GM12872 (cell line): Measurements from ENCODE around the gene MAN2C1.

ENCODE experiments used
- CTCF ChIP-seq: IDR thresholded peaks from 3 replicates; pipeline ENCODE4 v1.5.1; 2011; ENCODE audit warnings: low read depth, mild to moderate bottlenecking, low read length, moderate library complexity; ENCODE audit not compliant: insufficient read depth

The MAN2C1 gene

GRCh38 chr15:75380773-75381172 lies 12.4 kb upstream of the MAN2C1 start:
- no peak for TF ChIP-seq CTCF

DNA sequence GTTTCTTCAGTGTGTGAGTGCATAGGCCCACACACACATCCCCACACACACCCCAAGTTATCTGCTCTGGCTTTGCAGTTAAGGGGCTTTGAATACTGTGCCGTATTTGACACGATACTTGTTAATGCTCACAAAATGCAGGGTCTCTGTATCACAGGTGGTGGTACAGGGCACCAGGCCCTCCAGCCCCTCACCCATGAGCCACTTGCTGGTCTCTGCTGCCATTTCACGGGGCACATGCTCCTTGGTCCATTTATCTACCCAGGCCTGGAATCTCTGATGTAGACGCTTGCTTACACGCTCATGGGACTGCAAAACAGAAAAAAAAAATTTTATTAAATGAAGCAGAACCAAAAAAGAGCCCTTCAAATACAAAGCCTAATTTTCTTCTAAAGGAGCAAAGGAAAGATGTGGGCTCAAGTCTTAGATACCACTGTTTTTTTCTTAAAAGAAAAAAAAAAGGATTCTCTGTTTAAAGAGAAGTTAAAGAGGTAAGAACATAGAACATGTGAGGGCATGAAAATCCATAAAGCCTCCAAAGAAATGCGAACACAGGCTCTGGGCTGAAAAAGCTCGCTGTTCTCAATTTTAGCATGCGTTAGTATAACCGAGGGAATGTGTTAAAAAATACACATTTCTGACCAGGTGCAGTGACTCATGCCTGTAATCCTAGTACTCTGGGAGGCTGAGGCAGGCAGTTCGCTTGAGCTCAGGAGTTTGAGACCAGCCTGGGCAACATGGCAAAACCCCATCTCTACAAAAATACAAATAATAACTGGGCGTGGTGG lies 3.7 kb upstream of the MAN2C1 start:
- no peak for TF ChIP-seq CTCF

DNA sequence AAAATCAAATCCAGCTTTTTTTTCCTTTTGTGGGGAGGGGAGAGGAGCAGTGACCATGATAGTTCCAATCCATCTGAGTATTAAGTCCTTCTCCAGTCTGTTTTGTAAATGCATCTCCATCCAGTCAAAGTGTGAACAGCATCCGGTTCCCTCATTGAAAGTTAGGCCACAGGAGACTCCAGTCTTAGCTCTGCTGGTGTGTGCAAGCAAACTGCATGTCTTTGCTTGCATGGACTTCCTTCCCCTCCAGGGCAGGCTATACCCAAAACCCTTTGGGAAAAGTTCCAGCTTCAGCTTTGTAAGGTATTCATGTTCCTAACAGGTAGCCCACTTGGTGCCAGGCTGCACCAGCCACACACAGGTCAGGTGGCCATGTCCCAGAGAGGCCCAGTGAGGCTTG lies 3.1 kb upstream of the MAN2C1 start:
- no peak for TF ChIP-seq CTCF

DNA sequence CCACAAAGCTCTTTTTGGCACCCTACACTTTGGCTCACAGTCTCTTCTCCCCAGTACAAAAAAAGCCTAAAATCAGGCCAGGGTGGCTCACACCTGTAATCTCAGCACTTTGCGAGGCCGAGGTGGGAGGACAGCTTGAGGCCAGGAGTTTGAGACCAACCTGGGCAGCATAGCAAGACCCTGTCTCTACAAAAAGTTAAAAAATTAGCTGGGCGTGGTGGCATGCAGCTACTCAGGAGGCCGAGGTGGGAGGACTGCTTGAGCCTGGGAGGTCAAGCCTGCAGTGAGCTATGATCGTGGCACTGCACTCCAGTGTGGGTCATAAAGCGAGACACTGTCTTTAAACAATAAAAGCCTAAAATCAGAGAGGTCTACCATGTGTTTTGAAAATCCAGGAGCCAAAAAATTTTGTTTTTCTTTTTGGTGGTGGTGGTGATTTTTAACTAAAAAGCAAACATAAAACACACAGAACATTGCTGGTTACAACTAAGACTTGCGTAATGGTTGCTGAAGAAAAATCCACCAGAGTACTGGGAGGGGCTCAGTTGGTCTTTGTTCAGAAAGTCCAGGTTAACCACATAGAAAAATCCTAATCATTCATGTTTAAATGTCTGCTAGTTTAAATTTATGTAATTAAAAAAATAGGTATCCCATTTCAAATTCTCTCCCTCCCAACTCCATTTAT lies 1.6 kb upstream of the MAN2C1 start:
- no peak for TF ChIP-seq CTCF

DNA sequence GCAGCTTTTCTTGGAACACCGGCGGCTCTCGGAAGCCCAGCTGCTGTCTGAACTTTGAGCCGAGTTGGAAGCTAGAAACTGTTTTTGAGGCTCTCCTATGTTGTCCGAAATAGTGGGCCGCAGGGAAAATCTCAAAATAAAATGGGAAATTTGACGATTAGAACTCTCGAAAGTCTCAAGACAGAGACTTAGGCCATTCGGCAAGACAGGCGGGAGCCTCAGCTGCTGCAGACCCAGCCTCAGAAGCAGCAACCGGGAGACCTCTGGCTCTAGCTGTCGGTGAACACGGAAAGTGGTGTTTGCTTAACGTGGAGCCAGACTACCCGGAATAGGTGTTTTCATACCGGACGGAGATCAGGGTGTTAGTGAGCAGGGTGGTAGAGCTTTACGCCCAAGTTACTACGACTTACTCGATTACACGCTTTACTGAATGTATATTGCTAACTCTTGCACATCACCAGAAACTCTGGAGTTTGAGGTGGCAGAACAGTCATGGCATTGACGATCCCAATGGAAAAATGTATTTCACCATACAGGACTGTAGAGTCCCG lies 357 bp upstream of the MAN2C1 start:
- TF ChIP-seq CTCF = no peak

- no peak for TF ChIP-seq CTCF
Observed at GRCh38 chr15:75367406-75367912, 948 bp downstream of the MAN2C1 start.

DNA sequence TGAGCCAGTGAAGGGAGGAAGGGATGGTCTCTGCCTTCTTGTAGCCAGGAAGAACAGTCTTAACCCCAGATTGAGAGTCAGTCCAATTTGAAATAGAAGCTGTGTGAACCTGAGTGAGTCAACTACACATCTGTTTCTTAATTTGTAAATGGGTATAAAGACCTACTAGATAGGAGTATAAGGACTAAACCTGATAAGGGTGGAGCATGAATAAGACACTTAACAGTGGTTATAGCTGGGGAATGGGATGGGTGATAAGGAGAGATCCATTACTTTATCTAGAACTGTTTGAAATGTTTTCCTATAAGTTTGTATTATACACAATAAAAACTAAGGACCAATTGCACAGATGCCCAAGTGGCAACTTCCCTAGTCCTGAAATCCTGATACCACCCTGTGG lies 1.4 kb downstream of the MAN2C1 start:
- no peak for TF ChIP-seq CTCF
